Measurements from ENCODE around the gene CDV3.

Gene CDV3

DNA sequence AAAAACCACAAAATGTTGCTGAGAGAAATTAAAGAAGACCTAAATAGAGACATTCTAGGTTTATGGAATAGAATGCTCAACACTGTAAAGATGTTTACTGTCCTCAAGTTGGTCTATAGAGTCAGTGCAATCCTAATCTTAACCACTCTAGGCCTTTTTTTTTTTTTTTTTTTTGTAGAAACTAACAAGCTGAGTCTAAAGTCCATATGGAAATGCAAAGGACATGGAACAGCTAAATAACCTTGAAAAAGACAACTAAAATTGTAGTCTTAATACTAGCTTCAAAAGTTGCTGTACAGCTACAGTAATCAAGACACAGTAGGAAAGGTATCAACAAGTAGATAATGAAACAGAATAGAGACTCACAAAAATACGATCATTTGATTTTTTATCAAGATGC lies 32.9 kb downstream of the CDV3 start:
- no peak for DNase-seq (ENCODE audit: low read depth)

DNA sequence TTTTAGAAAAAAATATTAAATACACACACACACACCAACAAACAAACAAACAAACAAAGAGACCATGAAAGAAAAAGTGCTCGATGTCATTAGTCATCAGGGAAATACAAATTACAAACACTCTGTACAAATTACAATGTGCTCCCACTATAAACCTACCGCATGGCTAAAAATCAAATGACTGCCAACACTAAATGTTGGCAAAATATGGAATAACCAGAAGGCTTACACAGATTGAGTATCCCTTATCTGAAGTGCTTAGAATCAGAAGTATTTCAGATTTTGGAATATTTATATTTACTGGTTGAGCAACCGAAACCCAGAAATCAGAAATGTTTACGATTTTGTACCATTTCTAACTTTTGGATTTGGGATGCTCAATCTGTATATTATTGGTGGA lies 33.4 kb downstream of the CDV3 start:
- no peak for DNase-seq (ENCODE audit: low read depth)

DNA sequence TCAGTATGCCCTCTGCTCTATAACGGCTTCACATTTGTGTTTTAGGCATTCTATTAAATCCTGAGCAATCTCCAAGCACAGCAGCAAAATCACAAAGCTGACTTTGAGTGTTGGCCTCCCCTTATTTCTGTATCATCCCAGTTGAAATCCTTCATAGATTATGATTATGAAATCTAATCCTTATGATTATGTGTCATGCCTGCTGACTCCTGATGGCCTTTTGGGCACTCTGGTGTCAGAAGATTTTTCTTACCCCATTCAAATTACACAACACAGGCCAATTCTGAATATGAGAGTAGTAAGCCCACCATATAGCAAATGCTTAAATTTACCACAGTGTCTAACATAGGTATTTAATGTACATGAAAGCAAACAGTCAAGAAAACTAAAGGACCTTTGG lies 34.3 kb downstream of the CDV3 start:
- no peak for DNase-seq (ENCODE audit: low read depth)

DNA sequence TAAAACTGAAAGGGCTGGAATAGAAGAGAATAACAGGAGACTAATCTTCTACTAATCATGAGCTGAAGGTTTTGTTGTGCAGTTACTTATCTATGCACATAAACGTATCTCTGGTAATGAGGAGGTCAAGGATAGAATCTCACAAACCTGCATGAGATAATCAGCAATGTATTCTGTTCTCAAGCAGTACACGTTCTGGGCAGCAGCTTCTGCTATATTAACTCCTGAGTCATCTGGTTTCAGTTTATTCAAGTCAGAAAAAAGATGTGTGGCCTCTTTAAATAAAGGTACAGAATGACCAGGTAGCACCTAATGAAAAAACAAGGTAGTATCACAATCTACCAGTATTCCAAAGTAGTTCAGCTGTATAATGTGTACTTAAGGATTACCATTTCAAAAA lies 34.9 kb downstream of the CDV3 start:
- DNase-seq (ENCODE audit: low read depth) = no peak

DNA sequence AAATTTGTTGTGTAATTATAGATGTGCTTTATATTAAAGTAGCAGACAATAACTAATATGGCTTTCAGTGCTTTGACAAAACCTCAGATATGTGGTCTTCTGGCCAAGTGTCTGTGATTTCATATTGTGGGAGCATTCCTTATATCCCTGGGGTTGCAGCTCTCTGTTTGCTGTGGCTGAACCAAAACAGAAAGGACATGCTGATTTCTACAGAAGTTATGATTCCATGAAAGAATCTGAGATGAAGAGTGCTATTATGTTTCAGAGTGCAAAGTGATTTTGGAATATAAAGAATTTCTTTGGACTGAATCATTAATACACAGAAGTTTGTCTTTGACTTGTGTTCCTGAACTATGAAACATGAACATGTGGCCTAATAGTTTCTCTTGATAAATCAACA lies 36.5 kb downstream of the CDV3 start:
- no peak for DNase-seq (ENCODE audit: low read depth)

DNA sequence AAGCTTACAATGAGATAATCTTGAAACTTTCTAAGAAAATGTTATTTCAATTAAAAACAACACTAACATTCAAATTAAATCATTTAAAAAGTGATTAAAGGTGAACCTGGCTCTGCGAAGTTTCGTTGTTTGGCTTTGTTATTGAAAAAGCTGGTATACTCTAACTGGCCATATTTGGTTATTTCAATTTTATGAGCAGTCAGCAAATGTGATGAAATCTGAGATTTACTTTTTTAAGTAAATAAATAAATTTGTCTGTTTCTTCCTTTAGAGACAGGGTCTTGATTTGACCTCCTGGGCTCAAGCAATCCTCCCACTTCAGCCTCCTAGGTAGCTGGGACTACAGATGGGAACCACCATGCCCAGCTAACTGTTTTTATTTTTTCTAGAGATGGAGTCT lies 38.0 kb downstream of the CDV3 start:
- no peak for DNase-seq (ENCODE audit: low read depth)

DNA sequence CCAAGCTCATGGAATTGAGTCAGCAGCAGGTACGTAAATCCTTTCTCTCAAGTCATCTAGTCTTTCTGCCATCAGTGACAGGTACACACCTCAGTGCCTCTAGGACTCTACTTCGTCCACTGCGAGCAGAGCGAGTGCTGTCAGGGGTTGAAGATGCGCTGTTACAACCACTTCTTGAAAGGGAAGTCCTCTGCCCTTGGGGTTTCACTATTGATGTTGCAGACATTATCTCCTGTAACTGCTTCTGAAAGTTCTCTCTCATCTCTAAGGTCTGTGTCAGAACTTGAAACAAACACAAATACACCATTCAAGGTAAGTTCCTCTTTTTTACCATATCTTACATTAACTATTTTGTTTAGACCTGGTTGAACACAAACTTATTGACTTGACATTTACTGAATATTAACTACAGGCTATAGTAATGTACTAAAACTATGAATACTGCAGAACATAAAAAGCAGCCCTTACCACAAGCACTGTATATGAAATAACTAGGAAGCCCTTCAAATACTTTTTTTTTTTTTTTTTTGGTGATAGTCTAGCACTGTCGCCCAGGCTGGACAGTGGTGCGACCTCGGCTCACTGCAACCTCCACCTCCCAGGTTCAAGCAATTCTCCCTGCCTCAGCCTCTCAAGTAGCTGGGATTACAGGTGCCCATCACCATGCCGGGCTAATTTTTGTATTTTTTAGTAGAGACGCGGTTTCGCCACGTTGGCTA lies 46.7 kb downstream of the CDV3 start:
- DNase-seq (ENCODE audit: low read depth) = no peak

DNA sequence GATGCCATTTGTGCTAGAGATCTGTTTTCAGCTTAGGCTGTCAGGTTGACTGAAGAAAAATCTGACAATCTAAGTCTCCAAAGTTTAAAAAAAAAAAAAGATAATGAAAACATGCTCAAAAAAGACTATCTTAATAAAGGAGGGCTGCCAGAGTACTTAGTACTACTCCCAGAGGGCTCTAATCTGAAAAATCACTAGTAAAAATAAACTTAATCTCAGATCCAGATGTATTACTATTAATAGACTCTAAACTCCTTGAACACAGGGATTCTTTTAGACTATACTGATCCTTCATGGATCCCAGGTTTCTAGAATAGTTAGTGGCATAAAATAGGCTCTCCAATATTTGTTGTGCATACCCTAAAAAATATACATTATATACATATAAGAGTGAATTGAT lies 54.3 kb downstream of the CDV3 start:
- no peak for DNase-seq (ENCODE audit: low read depth)

DNA sequence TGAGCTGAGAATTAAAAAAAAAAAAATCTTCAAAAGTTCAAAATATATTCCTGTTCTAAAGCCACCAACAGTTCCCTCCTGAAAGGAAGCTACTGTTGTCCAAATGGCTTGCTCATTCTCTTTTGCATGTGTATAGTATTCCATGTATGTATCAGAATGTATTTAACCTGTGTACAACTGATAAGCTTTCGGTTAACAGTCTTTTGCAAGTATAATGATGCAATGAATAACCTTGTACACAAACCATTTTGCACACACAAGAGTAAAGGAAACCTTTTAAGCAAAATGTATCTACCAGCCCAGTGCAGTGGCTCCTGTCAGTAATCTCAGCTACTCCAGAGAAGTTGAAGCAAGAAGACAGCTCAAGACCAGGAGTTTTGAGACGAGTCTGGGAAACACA lies 55.7 kb downstream of the CDV3 start:
- DNase-seq (ENCODE audit: low read depth) = no peak

DNA sequence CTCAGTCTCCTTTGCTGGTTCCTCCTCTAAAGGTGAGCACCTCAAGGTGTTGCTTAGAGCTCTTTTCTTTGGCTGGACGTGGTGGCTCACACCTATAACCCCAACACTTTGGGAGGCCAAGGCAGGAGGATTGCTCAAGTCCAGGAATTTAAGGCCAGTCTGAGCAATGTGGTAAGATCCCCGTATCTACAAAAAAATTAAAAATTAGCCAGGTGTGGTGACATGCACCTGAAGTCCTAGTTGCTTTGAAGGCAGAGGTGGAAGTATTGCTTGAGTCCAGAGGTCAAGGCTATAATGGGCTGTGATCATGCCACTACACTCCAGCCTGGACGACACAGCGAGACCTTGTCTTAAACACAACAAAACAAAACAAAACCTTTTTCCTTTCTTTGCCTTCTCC lies 60.0 kb downstream of the CDV3 start:
- no peak for DNase-seq (ENCODE audit: low read depth)
